IMR-90 (cell line): ENCODE results near the gene SPRY1. TPM values are rescaled to one million over a fixed set of nuclear protein-coding genes. Genes with fewer than 3 reads are reported as not detected.

Source experiments
- ATAC-seq: fragments of 200-7000 bp; cut with Tn5 transposase; 2 replicates; pipeline ENCODE4 v1.9.1; 2020; ENCODE audit warnings: low read depth, mild to moderate bottlenecking, moderate library complexity
- BruUV-seq: library from RNA; stranded (reverse); fragments of 400-500 nt; replicated peaks from 2 replicates; lab custom pipeline; 2021; lab: Mats Ljungman, UMichigan
- CTCF ChIA-PET: fragments of 300-600 bp; formaldehyde crosslinking; extraction: SDS; loops from one replicate; lab custom pipeline; 2021; ENCODE audit warnings: antibody characterized with exemption; lab: Yijun Ruan, JAX
- POLR2A ChIA-PET: fragments of 300-600 bp; sonication (Branson Sonifier 250); formaldehyde crosslinking; loops from one replicate; lab custom pipeline; 2022; ENCODE audit warnings: antibody characterized with exemption; ENCODE audit not compliant: unreplicated experiment; lab: Charles Lee
- DNase-seq: peaks from one replicate; pipeline ENCODE4 v3.0.0; 2013
- H2AFZ ChIP-seq: replicated peaks from 2 replicates; pipeline ENCODE3; 2013; ENCODE audit warnings: low read length, mild to moderate bottlenecking; ENCODE audit not compliant: poor library complexity
- H2AK5ac ChIP-seq: 2 replicates; pipeline ENCODE4 v1.6.1; 2013; ENCODE audit warnings: low read depth, low read length, inconsistent platforms
- H2AK9ac ChIP-seq: replicated peaks from 2 replicates; pipeline ENCODE3; 2013; ENCODE audit warnings: mild to moderate bottlenecking, low read depth, low read length, moderate library complexity; ENCODE audit not compliant: poor library complexity
- H2BK120ac ChIP-seq: 2 replicates; pipeline ENCODE4 v1.6.1; 2013; ENCODE audit warnings: low read depth, low read length, inconsistent platforms
- H2BK15ac ChIP-seq: 3 replicates; pipeline ENCODE4 v1.6.1; 2013; ENCODE audit warnings: low read depth, low read length, inconsistent platforms
- H2BK20ac ChIP-seq: 2 replicates; pipeline ENCODE4 v1.6.1; 2013; ENCODE audit warnings: low read depth, mild to moderate bottlenecking, inconsistent platforms, low read length, moderate library complexity
- H2BK5ac ChIP-seq: 2 replicates; pipeline ENCODE4 v1.6.1; 2013; ENCODE audit warnings: mild to moderate bottlenecking, low read depth, low read length, inconsistent platforms; ENCODE audit not compliant: poor library complexity, severe bottlenecking
- H3K14ac ChIP-seq: replicated peaks from 2 replicates; pipeline ENCODE4 v1.6.1; 2013; ENCODE audit warnings: low read depth, low read length, inconsistent platforms
- H3K18ac ChIP-seq: 2 replicates; pipeline ENCODE4 v1.6.1; 2013; ENCODE audit warnings: low read depth, low read length, control low read depth
- H3K23ac ChIP-seq: 2 replicates; pipeline ENCODE4 v1.6.1; 2013; ENCODE audit warnings: low read depth, low read length, inconsistent platforms
- H3K27ac ChIP-seq: 2 replicates; pipeline ENCODE4 v1.5.1; 2013; ENCODE audit warnings: mild to moderate bottlenecking, control low read depth, low read length; ENCODE audit not compliant: insufficient read depth
- H3K27me3 ChIP-seq: 2 replicates; pipeline ENCODE4 v1.6.1; 2013; ENCODE audit warnings: low read length; ENCODE audit not compliant: control insufficient read depth, insufficient read depth
- H3K36me3 ChIP-seq: 2 replicates; pipeline ENCODE4 v1.6.1; 2013; ENCODE audit warnings: low read length, mixed read lengths; ENCODE audit not compliant: control insufficient read depth, insufficient read depth
- H3K4ac ChIP-seq: 2 replicates; pipeline ENCODE4 v1.6.1; 2013; ENCODE audit warnings: low read depth, low read length, inconsistent platforms
- H3K4me1 ChIP-seq: 2 replicates; pipeline ENCODE4 v1.6.1; 2013; ENCODE audit warnings: low read length, mixed read lengths; ENCODE audit not compliant: control insufficient read depth, insufficient read depth
- H3K4me2 ChIP-seq: 2 replicates; pipeline ENCODE4 v1.6.1; 2013; ENCODE audit warnings: low read depth, mild to moderate bottlenecking, control low read depth, low read length, moderate library complexity
- H3K4me3 ChIP-seq: 2 replicates; pipeline ENCODE4 v1.5.1; 2013; ENCODE audit warnings: low read depth, mild to moderate bottlenecking, control low read depth, low read length, moderate library complexity; ENCODE audit not compliant: insufficient read depth
- H3K56ac ChIP-seq: 2 replicates; pipeline ENCODE4 v1.6.1; 2013; ENCODE audit warnings: low read length, inconsistent platforms; ENCODE audit not compliant: insufficient read depth; ENCODE audit errors: extremely low read depth
- H3K79me1 ChIP-seq, 2 experiments: 2 replicates each; pipeline ENCODE4 v1.6.1; 2013; ENCODE audit warnings: low read length in 2 of 2, inconsistent platforms in 1 of 2, low read depth in 1 of 2
- H3K9ac ChIP-seq: 2 replicates; pipeline ENCODE4 v1.6.1; 2013; ENCODE audit warnings: low read depth, low read length, control low read depth
- H3K9me1 ChIP-seq: 2 replicates; pipeline ENCODE4 v1.6.1; 2013; ENCODE audit warnings: low read length, inconsistent platforms; ENCODE audit not compliant: insufficient read depth
- H3K9me3 ChIP-seq: 2 replicates; pipeline ENCODE4 v1.6.1; 2013; ENCODE audit warnings: low read length; ENCODE audit not compliant: control insufficient read depth, insufficient read depth
- H4K20me1 ChIP-seq: 2 replicates; pipeline ENCODE4 v1.6.1; 2013; ENCODE audit warnings: low read length, inconsistent platforms; ENCODE audit not compliant: insufficient read depth
- H4K5ac ChIP-seq: 2 replicates; pipeline ENCODE4 v1.6.1; 2013; ENCODE audit warnings: mild to moderate bottlenecking, low read depth, low read length, control low read depth
- H4K8ac ChIP-seq, 2 experiments: 2 replicates each; pipeline ENCODE4 v1.6.1; 2013; ENCODE audit warnings: low read depth in 2 of 2, low read length in 2 of 2, control low read depth in 1 of 2, inconsistent platforms in 1 of 2
- H4K91ac ChIP-seq: 2 replicates; pipeline ENCODE4 v1.6.1; 2013; ENCODE audit warnings: low read depth, low read length, inconsistent platforms; ENCODE audit not compliant: insufficient read depth
- BHLHE40 ChIP-seq: fragments of 150-350 bp; IDR thresholded peaks from 2 replicates; pipeline ENCODE4 v1.6.1; 2016; ENCODE audit warnings: mild to moderate bottlenecking, low read depth, low read length
- CEBPB ChIP-seq: IDR thresholded peaks from 2 replicates; pipeline ENCODE4 v1.6.1; 2012; ENCODE audit warnings: low read depth, low read length, improper control_type of control experiment
- CHD1 ChIP-seq: IDR thresholded peaks from 2 replicates; pipeline ENCODE4 v1.6.1; 2012; ENCODE audit warnings: low read depth, low read length, improper control_type of control experiment
- CTCF ChIP-seq: conservative IDR thresholded peaks from 2 replicates; pipeline ENCODE4 v1.5.1; 2012; ENCODE audit warnings: mild to moderate bottlenecking, low read depth, low read length, improper control_type of control experiment
- ELK1 ChIP-seq: fragments of 150-350 bp; IDR thresholded peaks from 2 replicates; pipeline ENCODE4 v1.6.1; 2016; ENCODE audit warnings: low read depth, mild to moderate bottlenecking, low read length, moderate library complexity, borderline replicate concordance
- FOS ChIP-seq: fragments of 150-350 bp; IDR thresholded peaks from 2 replicates; pipeline ENCODE4 v1.6.1; 2016; ENCODE audit warnings: low read depth, low read length
- MAFK ChIP-seq: IDR thresholded peaks from 2 replicates; pipeline ENCODE4 v1.6.1; 2012; ENCODE audit warnings: low read depth, low read length, improper control_type of control experiment
- MXI1 ChIP-seq: IDR thresholded peaks from 2 replicates; pipeline ENCODE4 v1.6.1; 2012; ENCODE audit warnings: low read depth, mild to moderate bottlenecking, low read length, moderate library complexity, borderline replicate concordance
- NFE2L2 ChIP-seq: fragments of 150-350 bp; IDR thresholded peaks from 2 replicates; pipeline ENCODE4 v1.6.1; 2016; ENCODE audit warnings: low read depth, mild to moderate bottlenecking, low read length
- POLR2A ChIP-seq: IDR thresholded peaks from 2 replicates; pipeline ENCODE4 v1.6.1; 2012; ENCODE audit warnings: mild to moderate bottlenecking, low read depth, low read length
- RAD21 ChIP-seq: IDR thresholded peaks from 2 replicates; pipeline ENCODE4 v1.6.1; 2012; ENCODE audit warnings: low read length, improper control_type of control experiment
- RCOR1 ChIP-seq: IDR thresholded peaks from 2 replicates; pipeline ENCODE4 v1.6.1; 2012; ENCODE audit warnings: mild to moderate bottlenecking, low read length, improper control_type of control experiment; ENCODE audit not compliant: insufficient replicate concordance
- RFX5 ChIP-seq: IDR thresholded peaks from 2 replicates; pipeline ENCODE4 v1.8.0; 2012; ENCODE audit warnings: low read depth, mild to moderate bottlenecking, low read length, moderate library complexity
- SMC3 ChIP-seq: fragments of 150-350 bp; IDR thresholded peaks from 2 replicates; pipeline ENCODE4 v1.6.1; 2016; ENCODE audit warnings: low read depth, mild to moderate bottlenecking, antibody characterized with exemption, low read length, moderate library complexity
- WGBS, 2 experiments: methylation state at CpG; one replicate each; pipeline versions ENCODE4 v1.1.5 to v1.1.7; 2013; ENCODE audit warnings: missing lambda C conversion rate in 2 of 2; ENCODE audit not compliant: insufficient read length in 1 of 2; ENCODE audit errors: extremely low coverage in 2 of 2; 5-methylcytosine and 5-hydroxymethylcytosine counted together
- dilution Hi-C: fragments of 300-500 bp; cut with HindIII; formaldehyde crosslinking; loops from one replicate; pipeline ENCODE4 v1.14.3; 2018; ENCODE audit warnings: low sequenced_read_pairs; ENCODE audit not compliant: unreplicated experiment
- in situ Hi-C: fragments of 300-500 bp; cut with MboI; formaldehyde crosslinking; loops from 3 replicates; pipeline ENCODE4 v1.14.3; 2019; ENCODE audit warnings: low sequenced_read_pairs, inconsistent platforms, mixed read lengths
- intact Hi-C: fragments of 100-400 bp; cut with micrococcal nuclease; formaldehyde crosslinking; loops from 2 replicates; pipeline ENCODE4 v1.10.0; 2022
- polyA plus RNA-seq, 3 experiments: library from polyadenylated mRNA; depleted of rRNA; stranded (reverse); fragments of >200 nt; gene quantifications; 2 replicates each; pipeline ENCODE4 v1.2.3, GENCODE V29; 2012; ENCODE audit warnings: low replicate concordance in 1 of 3
- total RNA-seq: library from RNA; depleted of rRNA; stranded (reverse); fragments of >200 nt; gene quantifications from 2 replicates; pipeline ENCODE4 v1.2.3, GENCODE V29; 2012
- TF ChIP-seq, protein P1 (sequence below): fragments of 150-350 bp; IDR thresholded peaks from 2 replicates; pipeline ENCODE4 v1.6.1; 2017; ENCODE audit warnings: mild to moderate bottlenecking, antibody characterized with exemption, low read length, low read depth

The SPRY1 gene
- total and polyA plus RNA-seq, 2 of the 4 experiments (the other 2 are of a cell fraction) = 1.4 to 2.2 TPM

DNA sequence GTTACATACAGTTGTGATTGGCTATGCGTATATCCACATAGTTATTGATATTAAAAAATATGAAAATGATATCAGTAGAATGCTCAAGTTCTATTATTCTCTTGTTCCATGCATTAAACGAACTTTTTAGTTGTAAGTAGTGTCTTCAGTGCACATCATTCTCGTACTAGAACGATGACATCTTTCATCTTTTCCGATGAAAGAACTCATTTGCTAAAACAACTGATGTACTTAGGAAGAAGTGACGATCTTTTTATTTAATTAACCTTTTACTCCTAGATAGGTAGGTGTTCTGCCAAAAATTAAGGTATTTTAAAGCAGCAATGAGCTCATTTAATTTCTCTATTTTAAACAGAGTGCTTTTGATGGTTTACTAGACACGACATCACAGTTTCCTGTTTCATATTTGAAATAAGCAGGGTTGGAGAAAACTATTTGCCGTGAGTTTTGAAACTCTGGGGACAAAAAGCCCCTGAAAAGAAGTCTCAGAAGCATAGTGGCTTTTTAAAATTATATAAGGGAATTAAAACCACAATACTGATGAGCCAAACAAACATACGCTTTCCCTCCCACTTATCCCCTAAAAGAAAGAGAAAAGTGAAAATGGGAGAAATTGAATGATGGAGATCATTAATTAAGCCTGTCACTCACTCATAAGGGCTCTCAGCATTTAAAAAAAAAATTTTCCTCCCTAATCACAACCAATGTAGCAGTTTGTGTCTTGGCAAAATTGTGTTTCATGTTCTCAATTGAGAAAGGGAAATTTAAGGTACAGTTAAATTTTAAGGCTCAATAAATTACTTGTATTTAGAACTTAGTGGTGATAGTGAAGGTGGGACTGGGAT lies 25.6 kb downstream of the SPRY1 start:
- dilution Hi-C loops = no loop called here
- H3K9me3 ChIP-seq = no peaks in the 10 kb centered on the region
- H3K23ac ChIP-seq = no peak overlapping the region
- no peak for DNase-seq
- H3K36me3 ChIP-seq = no peaks in the 10 kb centered on the region
- H3K4ac ChIP-seq = no peak overlapping the region
- no CpG with 5 or more reads among the region's 9 CpGs for WGBS, 2 experiments
- no peak overlapping the region for H2BK120ac ChIP-seq
- H3K27ac ChIP-seq = no peak overlapping the region
- no peaks in the 10 kb centered on the region for H4K20me1 ChIP-seq
- H3K56ac ChIP-seq = no peak overlapping the region
- no peak overlapping the region for H4K91ac ChIP-seq
- H3K79me1 ChIP-seq = no peaks in the 10 kb centered on the region
- H2AK9ac ChIP-seq = no peak overlapping the region
- H2AK5ac ChIP-seq = no peak overlapping the region
- H3K9me1 ChIP-seq = no peaks in the 10 kb centered on the region
- in situ Hi-C loops = no loop called here
- H3K4me1 ChIP-seq = 0 out of 2 replicates have a peak, but pooled peaks cover under 1% of the 10 kb centered on the region
- no peaks in the 10 kb centered on the region for H3K27me3 ChIP-seq
- ChIA-PET CTCF (no interaction called here), POLR2A (no interaction called here)
- ATAC-seq = no peak
- H2BK20ac ChIP-seq = no peak overlapping the region
- H3K4me2 ChIP-seq = peak overlapping the region; percentile 77
- H3K4me3 ChIP-seq = peak overlapping the region; percentile 9; the same call in 1 of the 2 replicates
- no peak overlapping the region for H2AFZ ChIP-seq
- H4K8ac ChIP-seq = no peak overlapping the region; a peak in 1 of 4 replicates
- no peak overlapping the region for H4K5ac ChIP-seq
- no peak overlapping the region for H2BK5ac ChIP-seq
- H3K18ac ChIP-seq = peak overlapping the region; percentile 75
- H3K14ac ChIP-seq = no peak overlapping the region
- BruUV-seq = no TSS peak
- H2BK15ac ChIP-seq = no peak overlapping the region
- intact Hi-C loops = no loop called here
- peak overlapping the region; percentile 6; the same call in 1 of the 2 replicates for H3K9ac ChIP-seq
- TF ChIP-seq CEBPB (no peak), MAFK (no peak), FOS (no peak), CHD1 (no peak), RCOR1 (no peak), CTCF (no peak), BHLHE40 (no peak), SMC3 (no peak), POLR2A (no peak), RAD21 (no peak), MXI1 (no peak), RFX5 (no peak), ELK1 (no peak), NFE2L2 (no peak)
- TF ChIP-seq, protein P1, sequence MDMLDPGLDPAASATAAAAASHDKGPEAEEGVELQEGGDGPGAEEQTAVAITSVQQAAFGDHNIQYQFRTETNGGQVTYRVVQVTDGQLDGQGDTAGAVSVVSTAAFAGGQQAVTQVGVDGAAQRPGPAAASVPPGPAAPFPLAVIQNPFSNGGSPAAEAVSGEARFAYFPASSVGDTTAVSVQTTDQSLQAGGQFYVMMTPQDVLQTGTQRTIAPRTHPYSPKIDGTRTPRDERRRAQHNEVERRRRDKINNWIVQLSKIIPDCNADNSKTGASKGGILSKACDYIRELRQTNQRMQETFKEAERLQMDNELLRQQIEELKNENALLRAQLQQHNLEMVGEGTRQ = no peak
